A549 (cell line): Measurements from ENCODE around the gene ABCB8. TPM values are rescaled to one million over a fixed set of nuclear protein-coding genes. Genes with fewer than 3 reads are reported as not detected.
A peak's percentile ranks its signal among the peaks of the same experiment; 100 is the strongest.

Experiments
- ATAC-seq, 2 experiments: fragments of 200-7000 bp in 1 of 2; fragments of >200 bp in 1 of 2; cut with Nextera tagmentation in 1 of 2; cut with Tn5 transposase in 1 of 2; 3 replicates each; pipeline versions ENCODE4 v1.8.0 to v1.9.1; 2018 to 2020; ENCODE audit warnings: mild to moderate bottlenecking in 1 of 2, moderate library complexity in 1 of 2
- CTCF ChIA-PET: fragments of 300-600 bp; sonication (Branson Sonifier 250); formaldehyde crosslinking; extraction: SDS; loops from one replicate; lab custom pipeline; 2021; ENCODE audit warnings: antibody characterized with exemption, inconsistent platforms; lab: Yijun Ruan, JAX
- POLR2A ChIA-PET: fragments of 350-600 bp; formaldehyde crosslinking; extraction: SDS; loops from one replicate; lab custom pipeline; 2021; ENCODE audit warnings: antibody characterized with exemption, inconsistent platforms; lab: Yijun Ruan, JAX
- DNase-seq, 2 experiments: peaks; one replicate each; pipeline versions ENCODE4 v3.0.0 to v3.0.0-alpha.2; 2011 to 2016; ENCODE audit warnings: low read depth in 1 of 2, low spot score in 1 of 2
- FAIRE-seq: peaks from 2 replicates; lab custom pipeline; 2011; peaks lifted over from hg19 to GRCh38; lab: Jason Lieb, UNC
- H3K27ac ChIP-seq, 2 experiments: fragments of >200 bp; sonication (Bioruptor Twin); formaldehyde crosslinking; 3 replicates each; pipeline ENCODE4 v1.5.1; 2016 to 2017
- H3K4me1 ChIP-seq: fragments of >200 bp; sonication (Bioruptor Twin); formaldehyde crosslinking; 3 replicates; pipeline ENCODE4 v1.6.1; 2016
- H3K4me2 ChIP-seq: fragments of >200 bp; sonication (Bioruptor Twin); formaldehyde crosslinking; 3 replicates; pipeline ENCODE4 v1.6.1; 2016
- H3K4me3 ChIP-seq: fragments of >200 bp; sonication (Bioruptor Twin); formaldehyde crosslinking; 3 replicates; pipeline ENCODE4 v1.5.1; 2016
- H3K9me3 ChIP-seq: fragments of >200 bp; sonication (Bioruptor Twin); formaldehyde crosslinking; 3 replicates; pipeline ENCODE4 v1.6.1; 2016
- ATOH8 ChIP-seq: fragments of 250-450 bp; sonication (Bioruptor Pico); IDR thresholded peaks from 2 replicates; pipeline ENCODE4 v1.5.0; 2020; ENCODE audit warnings: low read depth, mild to moderate bottlenecking, moderate library complexity
- BCL3 ChIP-seq: fragments of >200 bp; sonication (Bioruptor Twin); formaldehyde crosslinking; IDR thresholded peaks from 3 replicates; pipeline ENCODE4 v1.6.1; 2016
- CEBPB ChIP-seq, 2 experiments: fragments of >200 bp in 1 of 2; sonication (Bioruptor Twin) in 1 of 2; formaldehyde crosslinking in 1 of 2; IDR thresholded peaks; 2 replicates each; pipeline ENCODE4 v1.6.1; 2012 to 2016
- CTCF ChIP-seq: fragments of >200 bp; sonication (Bioruptor Twin); formaldehyde crosslinking; IDR thresholded peaks from 3 replicates; pipeline ENCODE4 v1.5.1; 2016
- E2F6 ChIP-seq: IDR thresholded peaks from 2 replicates; pipeline ENCODE4 v1.6.1; 2012; ENCODE audit warnings: low read depth, borderline replicate concordance
- ELK1 ChIP-seq: fragments of 150-350 bp; IDR thresholded peaks from 2 replicates; pipeline ENCODE4 v1.6.1; 2014; ENCODE audit warnings: low read depth, mild to moderate bottlenecking, low read length
- FOSB ChIP-seq: fragments of 250-450 bp; sonication (Bioruptor Pico); IDR thresholded peaks from 2 replicates; pipeline ENCODE4 v1.5.0; 2020; ENCODE audit warnings: mild to moderate bottlenecking, moderate library complexity
- GATA3 ChIP-seq: IDR thresholded peaks from 2 replicates; pipeline ENCODE4 v1.6.1; 2012; ENCODE audit warnings: borderline replicate concordance
- HES2 ChIP-seq: fragments of >200 bp; sonication (Bioruptor Twin); formaldehyde crosslinking; IDR thresholded peaks from 2 replicates; pipeline ENCODE4 v1.6.1; 2016
- HOXA7 ChIP-seq: fragments of 250-450 bp; sonication (Bioruptor Pico); IDR thresholded peaks from 2 replicates; pipeline ENCODE4 v1.5.0; 2020; ENCODE audit warnings: mild to moderate bottlenecking, moderate library complexity
- HOXB5 ChIP-seq: fragments of 250-450 bp; sonication (Bioruptor Pico); IDR thresholded peaks from 2 replicates; pipeline ENCODE4 v1.5.0; 2020; ENCODE audit warnings: mild to moderate bottlenecking, moderate library complexity
- JUN ChIP-seq, 2 experiments: fragments of >200 bp; sonication (Bioruptor Twin); formaldehyde crosslinking; IDR thresholded peaks; 2 replicates in 1 of 2; 3 replicates in 1 of 2; pipeline ENCODE4 v1.6.1; 2016 to 2017
- KDM5A ChIP-seq: fragments of 200-600 bp; sonication (generic); IDR thresholded peaks from 2 replicates; pipeline ENCODE4 v1.6.1; 2016; ENCODE audit warnings: antibody characterized with exemption, mild to moderate bottlenecking
- MAFK ChIP-seq: fragments of 450-650 bp; IDR thresholded peaks from 2 replicates; pipeline ENCODE4 v1.6.1; 2014; ENCODE audit not compliant: partially characterized antibody
- MAX ChIP-seq: IDR thresholded peaks from 2 replicates; pipeline ENCODE4 v1.6.1; 2012
- MYC ChIP-seq: IDR thresholded peaks from 2 replicates; pipeline ENCODE4 v1.6.1; 2012; ENCODE audit warnings: mild to moderate bottlenecking, inconsistent platforms, low read length, improper control_type of control experiment, borderline replicate concordance
- NPAS2 ChIP-seq: fragments of 250-450 bp; sonication (Bioruptor Pico); IDR thresholded peaks from 2 replicates; pipeline ENCODE4 v1.8.0; 2022; ENCODE audit warnings: mild to moderate bottlenecking, moderate library complexity, borderline replicate concordance
- PBX3 ChIP-seq: IDR thresholded peaks from 2 replicates; pipeline ENCODE4 v1.6.1; 2012
- POLR2A ChIP-seq: IDR thresholded peaks from 2 replicates; pipeline ENCODE4 v1.6.1; 2012; ENCODE audit warnings: mild to moderate bottlenecking, low read length
- RAD21 ChIP-seq, 2 experiments: fragments of >200 bp in 1 of 2; sonication (Bioruptor Twin) in 1 of 2; formaldehyde crosslinking in 1 of 2; IDR thresholded peaks in 1 of 2; conservative IDR thresholded peaks in 1 of 2; 2 replicates in 1 of 2; 3 replicates in 1 of 2; pipeline ENCODE4 v1.6.1; 2012 to 2018; ENCODE audit warnings: inconsistent platforms in 1 of 2
- SMC3 ChIP-seq: fragments of >200 bp; sonication (Bioruptor Twin); formaldehyde crosslinking; IDR thresholded peaks from 3 replicates; pipeline ENCODE4 v1.6.1; 2018; ENCODE audit warnings: inconsistent platforms
- TFCP2L1 ChIP-seq: fragments of 250-450 bp; sonication (Bioruptor Pico); IDR thresholded peaks from 2 replicates; pipeline ENCODE4 v1.5.0; 2021; ENCODE audit warnings: mild to moderate bottlenecking
- WGBS: methylation state at CpG from one replicate; pipeline ENCODE4 v1.1.6; 2017; ENCODE audit errors: missing lambda C conversion rate; 5-methylcytosine and 5-hydroxymethylcytosine counted together
- polyA minus RNA-seq: library from RNA; depleted of rRNA, polyadenylated mRNA; stranded (reverse); fragments of >200 nt; gene quantifications from 2 replicates; pipeline ENCODE4 v1.2.3, GENCODE V29; 2011; rRNA and poly(A)+ RNA removed
- polyA plus RNA-seq, 4 experiments: library from polyadenylated mRNA; depleted of rRNA in 3 of 4; stranded (reverse); fragments of >200 nt; fragmentation: RNase III in 1 of 4; extraction: RNeasy Plus Mini Kit Qiagen cat#74134 plus additional on column Dnase treatment in 1 of 4; gene quantifications; 2 replicates in 3 of 4; 3 replicates in 1 of 4; pipeline ENCODE4 v1.2.3, GENCODE V29; 2011 to 2017

ABCB8 gene
- polyA plus RNA-seq (2011; rRNA removed) = 19.6 and 22.7 TPM in 2 replicates
- polyA plus RNA-seq (2012; cell fraction: cytosol; rRNA removed) = 36.8 and 46.8 TPM in 2 replicates
- polyA plus RNA-seq (2012; cell fraction: nucleus; rRNA removed) = 159 and 182 TPM in 2 replicates
- polyA plus RNA-seq (2017; fragmentation: RNase III; extraction: RNeasy Plus Mini Kit Qiagen cat#74134 plus additional on column Dnase treatment) = 34.3 to 41.1 TPM (median 38.6 TPM) in 3 replicates
- polyA minus RNA-seq = 47.4 and 60.3 TPM in 2 replicates

- Histone ChIP-seq H3K4me1 (peaks cover 21% of the 10 kb centered on the region; the same call in 2 of the 3 replicates), H3K9me3 (no peaks in the 10 kb centered on the region), H3K4me2 (peak within 1 kb of the TSS; percentile 96), H3K27ac (peak within 1 kb of the TSS; percentile 73 to 90), H3K4me3 (peak within 1 kb of the TSS; percentile 49)
- ATAC-seq (peak; percentile 95 to 96), FAIRE-seq (peak; percentile 68), DNase-seq (peak; percentile 99 to 100)
- ChIA-PET POLR2A (interaction anchor here (0.8 to 1.5 kb wide), 10 partner anchors 10 to 650 kb away, joined by 3 to 15 read pairs (median 5); partner anchors contain the start of genes ABCF2, CDK5 and SLC4A2), CTCF (interaction anchor here (1.0 to 3.6 kb wide), 16 partner anchors 10 to 96 kb away, joined by 3 to 28 read pairs (median 5); partner anchors contain the start of genes CDK5 and SLC4A2)
- WGBS = 2% methylated on average over 51 of the region's 53 CpGs
- TF ChIP-seq BCL3 (no peak; the same call in 1 of the 3 replicates), RAD21 (conservative IDR thresholded peaks at IDR 0.05 in 1 of 2, IDR thresholded peaks at IDR 0.05 in 1 of 2) (peak; percentile 56 to 65), HES2 (no peak), NPAS2 (no peak), TFCP2L1 (no peak), FOSB (CRISPR knock-in tag) (no peak), MAFK (peak; percentile 88), PBX3 (peak; percentile 94), POLR2A (peak; percentile 61), CTCF (peak; percentile 53), JUN (IDR thresholded peaks at IDR 0.05) (peak; percentile 62 to 84; a peak in 2 of 5 replicates), HOXB5 (CRISPR knock-in tag) (peak; percentile 38; the same call in 1 of the 2 replicates), MAX (peak; percentile 89), CEBPB (IDR thresholded peaks at IDR 0.05) (no peak), MYC (no peak; the same call in 1 of the 2 replicates), SMC3 (peak; percentile 72), E2F6 (peak; percentile 9; the same call in 1 of the 2 replicates), GATA3 (peak; percentile 20; the same call in 1 of the 2 replicates), ATOH8 (CRISPR knock-in tag) (no peak), ELK1 (no peak), KDM5A (peak; percentile 79), HOXA7 (no peak)
These were observed at the start of gene ABCB8 for GRCh38 chr7:151028131-151028947. TSS of gene ABCB8 (plus strand) at chr7:151028450. CDS start at chr7:151028516, 66 bp downstream.
